Measurements from ENCODE around the gene COQ2.
"Not testable (repeated sequence)": the region's sequence is repeated elsewhere in the genome, so short reads cannot be mapped to it uniquely, and the experiment has no call there.

Gene COQ2

DNA sequence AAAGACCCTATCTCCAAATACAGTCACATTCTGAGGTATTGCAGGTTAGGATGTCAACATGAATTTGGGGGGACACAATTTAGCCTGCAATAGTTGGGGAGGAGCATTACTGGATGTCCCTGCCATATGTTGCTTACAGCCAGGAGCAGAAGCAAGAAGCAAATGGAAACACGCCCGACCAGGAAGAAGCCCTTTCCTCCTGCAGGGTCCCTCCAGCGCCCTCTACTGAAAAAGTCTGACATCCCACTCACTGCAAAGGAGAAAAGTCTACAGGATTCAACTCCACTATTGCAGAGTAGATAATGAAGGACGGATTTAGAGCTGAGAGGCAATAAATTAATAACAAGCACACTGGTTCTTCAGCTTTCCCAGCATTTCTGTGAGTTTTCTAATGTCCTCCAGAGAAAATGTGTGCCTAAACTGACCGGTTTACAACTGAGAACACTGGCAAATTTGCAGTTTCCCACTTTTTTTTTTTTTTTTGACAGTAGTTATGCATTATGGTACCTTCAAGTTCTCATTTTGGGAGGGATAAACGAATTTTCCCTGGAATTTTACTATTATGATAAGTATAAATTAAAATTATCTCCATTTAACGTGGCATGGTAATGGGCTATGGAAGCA is 31.7 kb downstream of the COQ2 start:
- in situ Hi-C loops (cut with MboI; ENCODE audit: low sequenced_read_pairs): loop anchor here (25.0 kb wide), 1 partner anchor 166 kb away; no protein-coding TSS in a partner anchor

- in situ Hi-C loops (cut with MboI; ENCODE audit: low sequenced_read_pairs): loop anchor here (25.0 kb wide), 1 partner anchor 164 kb away; no protein-coding TSS in a partner anchor
Measured at GRCh38 chr4:83251447-83251830, 33.2 kb downstream of the COQ2 start.

- in situ Hi-C loops (cut with MboI; ENCODE audit: low sequenced_read_pairs): loop anchor here (25.0 kb wide), 1 partner anchor 164 kb away; no protein-coding TSS in a partner anchor
Measured at GRCh38 chr4:83250687-83251446, 33.7 kb downstream of the COQ2 start.

DNA sequence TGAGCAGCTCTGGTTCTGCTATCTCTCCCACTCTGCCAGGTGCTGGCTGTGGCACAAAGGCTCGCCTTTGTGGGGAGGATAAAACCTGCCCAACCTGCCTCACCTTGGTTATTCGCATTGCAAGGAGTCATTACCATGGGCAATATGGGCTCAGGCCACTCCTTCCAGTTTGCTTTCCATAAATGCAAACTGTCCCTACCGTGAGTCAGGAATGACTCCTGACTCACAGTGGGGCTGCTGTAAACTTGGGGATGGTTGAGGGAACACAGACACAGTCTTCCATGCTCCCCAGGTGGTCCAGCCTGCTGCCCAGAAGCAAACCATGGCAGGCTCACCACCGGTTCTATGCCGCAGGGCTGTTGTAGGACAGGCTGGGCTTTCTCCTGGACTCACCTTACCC is 36.1 kb downstream of the COQ2 start:
- in situ Hi-C loops (cut with MboI; ENCODE audit: low sequenced_read_pairs): no loop called here

DNA sequence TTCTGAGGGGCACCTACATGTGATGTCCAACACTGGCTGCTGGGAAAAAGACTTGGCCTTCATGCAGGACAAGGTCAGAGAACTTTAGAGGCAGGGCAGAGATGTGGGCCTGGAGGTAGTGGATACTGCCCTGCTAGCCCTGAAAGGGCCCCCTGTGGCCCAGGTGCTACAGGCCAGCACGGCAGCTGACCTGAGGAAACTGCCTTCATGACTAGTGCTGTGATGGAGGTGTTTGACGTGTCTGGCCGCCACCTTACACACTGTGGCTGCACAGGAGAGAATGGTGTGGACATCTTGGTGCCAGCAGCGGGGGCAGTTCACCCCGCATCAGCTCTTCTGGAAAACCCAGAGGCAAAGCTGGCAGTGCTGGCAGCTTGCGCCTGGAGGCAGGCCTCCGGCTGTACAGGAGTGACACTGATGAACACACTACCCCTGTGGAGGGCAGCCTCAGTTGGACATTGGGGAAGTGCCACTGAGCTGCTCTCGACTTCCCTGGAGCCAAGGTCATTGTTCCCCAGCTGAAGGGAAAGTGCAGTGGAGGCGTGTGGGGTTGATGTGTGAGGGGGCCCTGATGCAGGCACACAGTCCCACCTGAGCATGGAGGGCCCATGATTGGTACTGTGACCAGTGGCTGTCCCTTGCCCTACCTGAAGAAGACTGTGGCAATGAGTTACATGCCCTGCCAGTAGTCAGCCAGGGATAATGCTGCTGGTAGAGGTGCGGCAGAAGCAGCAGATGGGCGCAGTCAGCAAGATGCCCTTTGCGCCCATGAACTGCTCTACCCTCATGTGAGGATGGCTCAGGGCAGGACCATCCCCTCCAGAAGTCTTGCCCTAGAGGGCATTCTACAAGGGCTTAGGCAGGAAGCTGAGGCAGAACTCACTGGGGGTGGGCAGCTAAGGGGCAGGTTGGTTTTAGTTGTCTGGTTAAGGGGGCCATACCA is 36.9 kb downstream of the COQ2 start:
- in situ Hi-C loops (cut with MboI; ENCODE audit: low sequenced_read_pairs): no loop called here

DNA sequence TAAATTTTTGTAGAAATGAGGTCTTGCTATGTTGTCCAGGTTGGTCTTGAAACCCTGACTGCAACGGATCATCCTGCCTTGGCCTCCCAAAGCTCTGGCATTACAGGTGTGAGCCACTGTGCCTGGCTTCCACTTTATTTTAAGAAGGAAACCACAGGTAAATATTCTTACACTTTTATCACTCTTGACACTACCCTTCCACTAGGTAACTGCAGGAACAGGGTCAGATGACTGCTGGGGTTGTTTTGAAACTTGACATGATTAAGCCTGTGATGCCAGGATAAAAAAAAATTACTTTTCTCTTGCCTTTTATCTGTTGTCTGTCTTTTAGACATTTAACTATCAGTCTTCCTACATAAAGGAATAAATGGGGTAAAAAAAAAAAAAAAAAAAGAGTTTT is 43.5 kb downstream of the COQ2 start:
- in situ Hi-C loops (cut with MboI; ENCODE audit: low sequenced_read_pairs): no loop called here

- in situ Hi-C loops (cut with MboI; ENCODE audit: low sequenced_read_pairs): no loop called here
Measured at GRCh38 chr4:83240379-83240875, 44.2 kb downstream of the COQ2 start.

- in situ Hi-C loops (cut with MboI; ENCODE audit: low sequenced_read_pairs): no loop called here
Measured at GRCh38 chr4:83238393-83239248, 46.0 kb downstream of the COQ2 start.

DNA sequence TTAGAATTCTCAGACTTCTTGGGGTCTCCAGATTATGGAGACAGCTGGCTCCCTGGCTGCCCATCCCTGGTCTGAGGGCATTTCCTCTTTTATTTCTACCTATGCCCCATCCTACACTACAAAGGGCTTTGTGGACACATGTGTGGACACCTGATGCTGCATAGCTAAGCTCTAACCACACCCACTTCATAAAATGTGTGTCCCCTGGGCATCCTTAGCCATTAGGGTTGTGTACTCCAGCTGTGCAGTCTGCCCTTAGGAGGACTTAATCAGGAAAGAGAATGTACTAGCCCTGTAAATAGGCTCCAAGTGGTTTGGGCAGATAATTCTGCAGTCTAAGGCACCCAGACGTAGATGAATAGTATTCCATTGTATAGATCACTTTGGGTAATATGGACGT is 47.0 kb downstream of the COQ2 start:
- in situ Hi-C loops (cut with MboI; ENCODE audit: low sequenced_read_pairs): no loop called here

- in situ Hi-C loops (cut with MboI; ENCODE audit: low sequenced_read_pairs): not testable (repeated sequence)
Measured at GRCh38 chr4:83235645-83236133, 48.9 kb downstream of the COQ2 start.

DNA sequence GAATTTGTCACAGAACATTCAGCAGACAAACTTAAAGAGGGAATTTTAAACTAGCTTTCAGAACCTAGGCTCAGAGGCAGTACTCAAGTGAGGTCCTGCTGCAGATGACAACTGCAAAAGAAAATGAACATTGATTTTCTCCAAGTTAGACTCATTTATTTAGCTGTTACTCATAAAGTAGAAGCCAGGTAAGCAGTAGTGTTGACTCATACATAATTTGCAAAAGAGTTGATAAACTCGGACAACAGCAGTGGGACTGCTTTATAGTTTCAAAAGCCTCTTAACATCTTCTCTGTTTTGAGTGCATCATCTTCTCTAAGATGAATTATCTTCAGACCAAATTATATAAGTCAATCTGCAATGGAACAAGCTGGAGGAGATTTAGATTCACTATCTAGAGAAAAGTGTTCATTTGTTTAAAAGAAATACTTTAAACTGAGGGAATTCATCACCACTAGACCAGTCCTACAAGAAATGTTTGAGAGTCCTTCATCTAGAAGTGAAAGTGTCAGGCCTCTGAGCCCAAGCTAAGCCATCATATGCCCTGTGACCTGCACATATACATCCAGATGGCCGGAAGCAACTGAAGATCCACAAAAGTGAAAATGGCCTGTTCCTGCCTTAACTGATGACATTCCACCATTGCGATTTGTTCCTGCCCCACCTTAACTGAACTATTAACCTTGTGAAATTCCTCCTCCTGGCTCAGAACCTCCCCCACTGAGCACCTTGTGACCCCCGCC is 49.5 kb downstream of the COQ2 start:
- in situ Hi-C loops (cut with MboI; ENCODE audit: low sequenced_read_pairs): no loop called here

GRCh38 chr4:83234387-83234786 is 50.2 kb downstream of the COQ2 start:
- in situ Hi-C loops (cut with MboI; ENCODE audit: low sequenced_read_pairs): not testable (repeated sequence)

- in situ Hi-C loops (cut with MboI; ENCODE audit: low sequenced_read_pairs): no loop called here
Measured at GRCh38 chr4:83232082-83232481, 52.5 kb downstream of the COQ2 start.

- in situ Hi-C loops (cut with MboI; ENCODE audit: low sequenced_read_pairs): no loop called here
Measured at GRCh38 chr4:83231620-83232076, 53.0 kb downstream of the COQ2 start.

DNA sequence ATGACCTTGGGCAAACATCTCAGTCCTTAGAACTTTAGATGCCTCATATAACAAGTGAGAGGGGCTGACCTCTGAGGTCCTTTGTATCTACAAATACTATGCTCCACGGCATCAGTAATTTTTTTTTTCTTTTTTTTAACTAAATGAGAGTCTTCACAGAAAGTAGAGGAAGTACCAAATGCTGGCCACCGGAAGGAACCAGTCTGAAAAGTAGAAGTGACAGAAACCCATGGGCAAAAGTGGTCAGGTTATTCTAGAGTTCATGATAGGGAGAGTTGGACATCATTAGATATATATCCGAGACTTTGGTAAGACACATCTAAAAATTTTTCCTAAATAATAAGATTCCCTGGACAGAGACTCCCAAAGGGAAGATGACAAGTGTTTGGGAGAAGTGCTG is 53.7 kb downstream of the COQ2 start:
- in situ Hi-C loops (cut with MboI; ENCODE audit: low sequenced_read_pairs): no loop called here

DNA sequence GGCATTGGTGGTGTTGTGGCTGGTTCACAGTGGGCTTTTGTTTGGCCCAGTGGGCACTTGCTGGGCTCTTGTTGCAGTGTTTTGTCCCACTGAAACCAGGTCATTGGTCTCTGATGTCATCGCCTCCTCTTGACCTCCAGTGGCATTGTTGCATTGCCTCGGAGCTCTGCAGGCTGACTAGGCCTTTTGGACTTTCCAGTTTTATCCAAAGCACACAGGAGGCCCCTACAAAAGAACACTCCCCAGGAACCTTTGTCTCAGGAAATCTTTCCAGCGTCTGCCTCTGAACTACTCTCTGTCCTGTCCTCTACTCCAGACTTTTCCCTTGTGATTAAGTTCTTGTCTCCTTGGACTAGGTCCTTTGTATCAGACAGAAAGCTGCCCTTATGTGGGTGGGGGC is 54.8 kb downstream of the COQ2 start:
- in situ Hi-C loops (cut with MboI; ENCODE audit: low sequenced_read_pairs): no loop called here

DNA sequence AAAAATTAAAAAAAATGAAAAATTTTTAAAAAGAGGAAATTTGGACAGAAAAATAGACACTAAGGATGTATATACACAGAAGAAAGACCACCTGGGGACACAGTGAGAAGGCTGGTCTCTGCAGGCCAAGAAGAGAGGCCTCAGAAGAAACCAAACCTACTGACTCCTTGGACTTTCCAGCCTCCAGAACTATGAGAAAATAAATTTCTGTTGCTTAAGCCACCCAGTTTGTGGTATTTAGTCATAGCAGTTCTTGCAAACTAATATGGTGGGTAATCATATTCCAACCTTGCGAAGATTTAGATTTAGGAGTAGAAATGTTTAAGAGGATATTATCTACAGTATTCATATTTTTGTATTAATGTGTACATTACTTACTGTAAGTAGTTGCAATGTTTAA is 56.4 kb downstream of the COQ2 start:
- in situ Hi-C loops (cut with MboI; ENCODE audit: low sequenced_read_pairs): no loop called here

DNA sequence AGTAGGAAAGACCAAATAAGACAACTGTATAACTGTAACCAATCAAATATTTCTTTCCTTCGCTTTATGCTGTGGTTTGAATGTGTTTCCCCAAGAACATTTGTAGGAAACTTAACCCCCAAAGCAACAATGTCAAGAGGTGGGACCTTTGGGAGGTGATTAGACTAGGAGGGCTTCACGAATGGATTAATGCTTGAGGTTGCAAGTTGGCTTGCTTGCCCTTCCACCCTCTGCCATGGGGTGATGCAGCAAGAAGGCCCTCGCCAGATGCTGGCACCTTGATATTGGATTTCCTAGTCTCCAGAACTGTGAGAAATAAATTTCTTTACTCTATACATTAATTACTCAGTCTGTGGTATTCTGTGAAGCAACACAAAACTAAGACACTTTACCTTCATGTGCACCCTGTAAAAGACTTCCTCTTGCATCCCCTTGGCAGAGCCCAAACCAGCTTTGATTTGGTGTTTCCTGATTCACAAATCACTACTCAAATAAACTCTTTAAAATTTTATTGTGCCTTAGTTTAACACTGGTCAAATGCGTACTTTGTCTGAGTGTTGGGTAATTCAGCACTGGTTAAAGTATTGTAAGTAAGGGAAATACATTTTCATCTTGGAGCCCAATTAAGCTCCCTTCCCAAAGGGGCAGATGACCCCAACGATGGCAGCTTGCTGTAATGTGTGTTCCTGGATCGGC is 59.9 kb downstream of the COQ2 start:
- in situ Hi-C loops (cut with MboI; ENCODE audit: low sequenced_read_pairs): no loop called here

- in situ Hi-C loops (cut with MboI; ENCODE audit: low sequenced_read_pairs): no loop called here
Measured at GRCh38 chr4:83223781-83224180, 60.8 kb downstream of the COQ2 start.
